Activated CD8-positive, alpha-beta memory T cell treated with anti-CD3 and anti-CD28 coated beads, Interleukin-2, amount 50 U/mL, for 24 hours (primary cell): ENCODE data around the gene GJC3.
"Not testable (repeated sequence)": the region's sequence is repeated elsewhere in the genome, so short reads cannot be mapped to it uniquely, and the experiment has no call there.

Source experiments
- DNase-seq: peaks from one replicate; pipeline ENCODE4 v3.0.0-alpha.2; 2020; ENCODE audit errors: extremely low read depth

The GJC3 gene

GRCh38 chr7:99930376-99930775 is 956 bp upstream of the GJC3 start:
- no peak for DNase-seq

- no peak for DNase-seq
Observed at GRCh38 chr7:99929730-99930053, 272 bp upstream of the GJC3 start.

GRCh38 chr7:99928188-99928587 is 1.2 kb downstream of the GJC3 start:
- DNase-seq, result no peak

- DNase-seq, result no peak
Observed at GRCh38 chr7:99927536-99927935, 1.9 kb downstream of the GJC3 start.

GRCh38 chr7:99926321-99926720 is 3.1 kb downstream of the GJC3 start:
- DNase-seq, result no peak

GRCh38 chr7:99923200-99923599 is 6.2 kb downstream of the GJC3 start:
- DNase-seq, result no peak

- DNase-seq, result no peak
Observed at GRCh38 chr7:99920149-99920548, 9.3 kb downstream of the GJC3 start.

- no peak for DNase-seq
Observed at GRCh38 chr7:99919814-99920112, 9.7 kb downstream of the GJC3 start.

GRCh38 chr7:99918959-99919813 is 10.2 kb downstream of the GJC3 start, which contains the start of gene TRIM4:
Gene TRIM4 (minus strand): TSS chr7:99919530. CDS start chr7:99919401, 129 bp downstream.
- peak; percentile 83 for DNase-seq

GRCh38 chr7:99910976-99911375 is 18.4 kb downstream of the GJC3 start:
- no peak for DNase-seq

GRCh38 chr7:99901581-99901980 is 27.8 kb downstream of the GJC3 start:
- DNase-seq, result no peak

- no peak for DNase-seq
Observed at GRCh38 chr7:99899830-99900519, 29.4 kb downstream of the GJC3 start.

GRCh38 chr7:99898836-99899235 is 30.6 kb downstream of the GJC3 start:
- no peak for DNase-seq

- no peak for DNase-seq
Observed at GRCh38 chr7:99898023-99898357, 31.4 kb downstream of the GJC3 start.

- no peak for DNase-seq
Observed at GRCh38 chr7:99897322-99898022, 31.9 kb downstream of the GJC3 start.

GRCh38 chr7:99894738-99895137 is 34.7 kb downstream of the GJC3 start:
- no peak for DNase-seq

GRCh38 chr7:99893280-99893679 is 36.1 kb downstream of the GJC3 start:
- no peak for DNase-seq

- not testable (repeated sequence) for DNase-seq
Observed at GRCh38 chr7:99890348-99890747, 39.1 kb downstream of the GJC3 start.

GRCh38 chr7:99888366-99888765 is 41.1 kb downstream of the GJC3 start:
- DNase-seq, result not testable (repeated sequence)

- no peak for DNase-seq
Observed at GRCh38 chr7:99881370-99881769, 48.0 kb downstream of the GJC3 start.

GRCh38 chr7:99876933-99877332 is 52.5 kb downstream of the GJC3 start, which contains the start of gene OR2AE1:
Gene OR2AE1 (minus strand): TSS chr7:99877033. CDS start chr7:99877033, 0 bp downstream.
- no peak for DNase-seq

- no peak for DNase-seq
Observed at GRCh38 chr7:99876491-99876890, 52.9 kb downstream of the GJC3 start.
